PC-3 (cell line): ENCODE results near the gene GALNT2. TPM values are rescaled to one million over a fixed set of nuclear protein-coding genes. Genes with fewer than 3 reads are reported as not detected.

ENCODE experiments used
- ATAC-seq: fragments of 200-7000 bp; cut with Tn5 transposase; 2 replicates; pipeline ENCODE4 v1.9.1; 2020; ENCODE audit warnings: mild to moderate bottlenecking, moderate library complexity
- BruUV-seq: library from RNA; stranded (reverse); fragments of 400-500 nt; replicated peaks from 2 replicates; lab custom pipeline; 2021; lab: Mats Ljungman, UMichigan
- CTCF ChIA-PET: fragments of 300-600 bp; sonication (Branson Sonifier 250); formaldehyde crosslinking; loops from one replicate; lab custom pipeline; 2022; ENCODE audit warnings: antibody characterized with exemption; lab: Charles Lee
- POLR2A ChIA-PET: fragments of 300-600 bp; sonication (Branson Sonifier 250); formaldehyde crosslinking; loops from one replicate; lab custom pipeline; 2022; ENCODE audit warnings: antibody characterized with exemption; ENCODE audit not compliant: unreplicated experiment; lab: Charles Lee
- DNase-seq: peaks from one replicate; pipeline ENCODE4 v3.0.0-alpha.2; 2015
- H2AFZ ChIP-seq: fragments of 300-600 bp; sonication (generic); 2 replicates; pipeline ENCODE4 v1.6.0; 2016; ENCODE audit warnings: antibody characterized with exemption, low read length
- H3F3A ChIP-seq: fragments of 300-600 bp; sonication (generic); one replicate; pipeline ENCODE4 v1.6.0; 2017; ENCODE audit warnings: antibody characterized with exemption, low read length, control low read depth, mild to moderate bottlenecking; ENCODE audit not compliant: unreplicated experiment
- H3K27ac ChIP-seq: fragments of 300-600 bp; sonication (generic); 2 replicates; pipeline ENCODE4 v1.5.1; 2016; ENCODE audit warnings: mild to moderate bottlenecking, low read length
- H3K27me3 ChIP-seq: fragments of 300-600 bp; sonication (generic); 2 replicates; pipeline ENCODE4 v1.6.1; 2016; ENCODE audit warnings: low read length, mixed read lengths
- H3K36me3 ChIP-seq: fragments of 300-600 bp; sonication (generic); 2 replicates; pipeline ENCODE4 v1.6.1; 2016; ENCODE audit warnings: low read depth, mixed run types, low read length, mixed read lengths
- H3K4me1 ChIP-seq: fragments of 300-600 bp; sonication (generic); 2 replicates; pipeline ENCODE4 v1.5.1; 2016; ENCODE audit warnings: low read length; ENCODE audit not compliant: insufficient read depth
- H3K4me2 ChIP-seq: fragments of 300-600 bp; sonication (generic); 2 replicates; pipeline ENCODE4 v1.6.0; 2016; ENCODE audit warnings: low read length
- H3K4me3 ChIP-seq: fragments of 300-600 bp; sonication (generic); 2 replicates; pipeline ENCODE4 v1.5.1; 2016; ENCODE audit warnings: mild to moderate bottlenecking, low read length, mixed read lengths
- H3K79me2 ChIP-seq: fragments of 300-600 bp; sonication (generic); 2 replicates; pipeline ENCODE4 v1.6.1; 2017; ENCODE audit warnings: low read length, mixed read lengths
- H3K9ac ChIP-seq: fragments of 300-600 bp; sonication (generic); 2 replicates; pipeline ENCODE4 v1.6.0; 2016; ENCODE audit warnings: mild to moderate bottlenecking, low read length
- H3K9me2 ChIP-seq: fragments of 300-600 bp; sonication (generic); replicated peaks from 2 replicates; pipeline ENCODE4 v1.6.1; 2016; ENCODE audit warnings: mixed run types, low read length, mixed read lengths
- H3K9me3 ChIP-seq: fragments of 300-600 bp; sonication (generic); 2 replicates; pipeline ENCODE4 v1.6.1; 2016; ENCODE audit warnings: low read length, mixed read lengths
- H4K20me1 ChIP-seq: fragments of 300-600 bp; sonication (generic); 2 replicates; pipeline ENCODE4 v1.6.1; 2016; ENCODE audit warnings: low read length, mixed read lengths
- CTCF ChIP-seq: fragments of 300-600 bp; sonication (generic); conservative IDR thresholded peaks from 2 replicates; pipeline ENCODE4 v1.5.1; 2017; ENCODE audit warnings: antibody characterized with exemption, low read depth, mild to moderate bottlenecking, low read length
- EZH2 ChIP-seq: fragments of 300-600 bp; sonication (generic); IDR thresholded peaks from one replicate; pipeline ENCODE4 v1.6.1; 2017; ENCODE audit warnings: antibody characterized with exemption, mild to moderate bottlenecking, low read length; ENCODE audit not compliant: unreplicated experiment
- EZH2phosphoT487 ChIP-seq: fragments of 300-600 bp; sonication (generic); IDR thresholded peaks from 2 replicates; pipeline ENCODE4 v1.6.1; 2018; ENCODE audit warnings: mild to moderate bottlenecking, antibody characterized with exemption, low read length, borderline replicate concordance
- intact Hi-C: fragments of 100-400 bp; cut with micrococcal nuclease; formaldehyde crosslinking; loops from 2 replicates; pipeline ENCODE4 v1.9.0; 2023
- total RNA-seq: library from RNA; depleted of rRNA; stranded (reverse); fragments of >200 nt; gene quantifications from 2 replicates; pipeline ENCODE4 v1.2.3, GENCODE V29; 2014

GALNT2 gene
- total RNA-seq, 1 experiment from 2014 or later: 182 TPM

GRCh38 chr1:230301822-230302221, 234.8 kb downstream of the GALNT2 start:
- no peaks in the 10 kb centered on the region for H3K79me2 ChIP-seq
- no peak overlapping the region for H3K4me2 ChIP-seq
- CTCF ChIA-PET: no interaction called here
- no TSS peak for BruUV-seq
- TF ChIP-seq EZH2phosphoT487 (no peak), EZH2 (no peak)
- no peaks in the 10 kb centered on the region for H3K36me3 ChIP-seq
- no peaks in the 10 kb centered on the region for H3K9me2 ChIP-seq
- DNase-seq (no peak), ATAC-seq (no peak)
- H3F3A ChIP-seq: no peaks in the 10 kb centered on the region
- no peak overlapping the region for H3K27ac ChIP-seq
- H2AFZ ChIP-seq: no peak overlapping the region
- peaks cover 1% of the 10 kb centered on the region for H3K4me1 ChIP-seq
- intact Hi-C loops: loop anchor here (10.0 kb wide), 1 partner anchor 197 kb away; no protein-coding TSS in a partner anchor
- no peaks in the 10 kb centered on the region for H3K9me3 ChIP-seq
- no peak overlapping the region for H3K9ac ChIP-seq
- POLR2A ChIA-PET: no interaction called here
- no peaks in the 10 kb centered on the region for H4K20me1 ChIP-seq
- no peak overlapping the region for H3K4me3 ChIP-seq
- H3K27me3 ChIP-seq: no peaks in the 10 kb centered on the region

GRCh38 chr1:230303069-230303468, 236.0 kb downstream of the GALNT2 start:
- no peak overlapping the region for H3K9ac ChIP-seq
- DNase-seq: no peak
- ChIA-PET CTCF (no interaction called here), POLR2A (no interaction called here)
- no TSS peak for BruUV-seq
- no peaks in the 10 kb centered on the region for H3K9me3 ChIP-seq
- no peak overlapping the region for H3K4me3 ChIP-seq
- H3K27me3 ChIP-seq: no peaks in the 10 kb centered on the region
- TF ChIP-seq EZH2 (no peak), CTCF (peak; percentile 20; the same call in 1 of the 2 replicates)
- intact Hi-C loops: loop anchor here (10.0 kb wide), 1 partner anchor 198 kb away; no protein-coding TSS in a partner anchor
- H3K36me3 ChIP-seq: no peaks in the 10 kb centered on the region
- H3K4me2 ChIP-seq: no peak overlapping the region
- H2AFZ ChIP-seq: no peak overlapping the region
- H3K4me1 ChIP-seq: peaks cover 13% of the 10 kb centered on the region
- no peak for ATAC-seq
- no peaks in the 10 kb centered on the region for H4K20me1 ChIP-seq
- no peaks in the 10 kb centered on the region for H3K9me2 ChIP-seq
- H3K79me2 ChIP-seq: no peaks in the 10 kb centered on the region
- no peaks in the 10 kb centered on the region for H3F3A ChIP-seq
- no peak overlapping the region for H3K27ac ChIP-seq

GRCh38 chr1:230303822-230304221, 236.8 kb downstream of the GALNT2 start:
- H3K4me1 ChIP-seq: peaks cover 19% of the 10 kb centered on the region
- ChIA-PET POLR2A (no interaction called here), CTCF (no interaction called here)
- intact Hi-C loops: loop anchor here (10.0 kb wide), 1 partner anchor 199 kb away; no protein-coding TSS in a partner anchor
- no peak overlapping the region for H3K4me3 ChIP-seq
- no peaks in the 10 kb centered on the region for H3K9me2 ChIP-seq
- ATAC-seq: no peak
- H3K9ac ChIP-seq: no peak overlapping the region
- no peak overlapping the region for H3K27ac ChIP-seq
- no peaks in the 10 kb centered on the region for H3K9me3 ChIP-seq
- no peaks in the 10 kb centered on the region for H3K36me3 ChIP-seq
- no peak for TF ChIP-seq EZH2
- no peak for TF ChIP-seq EZH2phosphoT487
- BruUV-seq: no TSS peak
- H2AFZ ChIP-seq: no peak overlapping the region
- DNase-seq: peak; percentile 28
- H3K4me2 ChIP-seq: no peak overlapping the region
- no peaks in the 10 kb centered on the region for H3K27me3 ChIP-seq
- H3F3A ChIP-seq: no peaks in the 10 kb centered on the region
- no peaks in the 10 kb centered on the region for H4K20me1 ChIP-seq
- no peaks in the 10 kb centered on the region for H3K79me2 ChIP-seq
